SKM-1 treated with dmso at 0.1 percent for 144 hours (cell line): ENCODE results near the gene GEMIN5.
"Not testable (repeated sequence)": the region's sequence is repeated elsewhere in the genome, so short reads cannot be mapped to it uniquely, and the experiment has no call there.

Experiments
- DNase-seq: peaks from one replicate; lab custom pipeline; 2025; ENCODE audit not compliant: unreplicated experiment; lab: John Stamatoyannopoulos, UW

GEMIN5 gene, protein sequence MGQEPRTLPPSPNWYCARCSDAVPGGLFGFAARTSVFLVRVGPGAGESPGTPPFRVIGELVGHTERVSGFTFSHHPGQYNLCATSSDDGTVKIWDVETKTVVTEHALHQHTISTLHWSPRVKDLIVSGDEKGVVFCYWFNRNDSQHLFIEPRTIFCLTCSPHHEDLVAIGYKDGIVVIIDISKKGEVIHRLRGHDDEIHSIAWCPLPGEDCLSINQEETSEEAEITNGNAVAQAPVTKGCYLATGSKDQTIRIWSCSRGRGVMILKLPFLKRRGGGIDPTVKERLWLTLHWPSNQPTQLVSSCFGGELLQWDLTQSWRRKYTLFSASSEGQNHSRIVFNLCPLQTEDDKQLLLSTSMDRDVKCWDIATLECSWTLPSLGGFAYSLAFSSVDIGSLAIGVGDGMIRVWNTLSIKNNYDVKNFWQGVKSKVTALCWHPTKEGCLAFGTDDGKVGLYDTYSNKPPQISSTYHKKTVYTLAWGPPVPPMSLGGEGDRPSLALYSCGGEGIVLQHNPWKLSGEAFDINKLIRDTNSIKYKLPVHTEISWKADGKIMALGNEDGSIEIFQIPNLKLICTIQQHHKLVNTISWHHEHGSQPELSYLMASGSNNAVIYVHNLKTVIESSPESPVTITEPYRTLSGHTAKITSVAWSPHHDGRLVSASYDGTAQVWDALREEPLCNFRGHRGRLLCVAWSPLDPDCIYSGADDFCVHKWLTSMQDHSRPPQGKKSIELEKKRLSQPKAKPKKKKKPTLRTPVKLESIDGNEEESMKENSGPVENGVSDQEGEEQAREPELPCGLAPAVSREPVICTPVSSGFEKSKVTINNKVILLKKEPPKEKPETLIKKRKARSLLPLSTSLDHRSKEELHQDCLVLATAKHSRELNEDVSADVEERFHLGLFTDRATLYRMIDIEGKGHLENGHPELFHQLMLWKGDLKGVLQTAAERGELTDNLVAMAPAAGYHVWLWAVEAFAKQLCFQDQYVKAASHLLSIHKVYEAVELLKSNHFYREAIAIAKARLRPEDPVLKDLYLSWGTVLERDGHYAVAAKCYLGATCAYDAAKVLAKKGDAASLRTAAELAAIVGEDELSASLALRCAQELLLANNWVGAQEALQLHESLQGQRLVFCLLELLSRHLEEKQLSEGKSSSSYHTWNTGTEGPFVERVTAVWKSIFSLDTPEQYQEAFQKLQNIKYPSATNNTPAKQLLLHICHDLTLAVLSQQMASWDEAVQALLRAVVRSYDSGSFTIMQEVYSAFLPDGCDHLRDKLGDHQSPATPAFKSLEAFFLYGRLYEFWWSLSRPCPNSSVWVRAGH (N-terminal part only)

DNA sequence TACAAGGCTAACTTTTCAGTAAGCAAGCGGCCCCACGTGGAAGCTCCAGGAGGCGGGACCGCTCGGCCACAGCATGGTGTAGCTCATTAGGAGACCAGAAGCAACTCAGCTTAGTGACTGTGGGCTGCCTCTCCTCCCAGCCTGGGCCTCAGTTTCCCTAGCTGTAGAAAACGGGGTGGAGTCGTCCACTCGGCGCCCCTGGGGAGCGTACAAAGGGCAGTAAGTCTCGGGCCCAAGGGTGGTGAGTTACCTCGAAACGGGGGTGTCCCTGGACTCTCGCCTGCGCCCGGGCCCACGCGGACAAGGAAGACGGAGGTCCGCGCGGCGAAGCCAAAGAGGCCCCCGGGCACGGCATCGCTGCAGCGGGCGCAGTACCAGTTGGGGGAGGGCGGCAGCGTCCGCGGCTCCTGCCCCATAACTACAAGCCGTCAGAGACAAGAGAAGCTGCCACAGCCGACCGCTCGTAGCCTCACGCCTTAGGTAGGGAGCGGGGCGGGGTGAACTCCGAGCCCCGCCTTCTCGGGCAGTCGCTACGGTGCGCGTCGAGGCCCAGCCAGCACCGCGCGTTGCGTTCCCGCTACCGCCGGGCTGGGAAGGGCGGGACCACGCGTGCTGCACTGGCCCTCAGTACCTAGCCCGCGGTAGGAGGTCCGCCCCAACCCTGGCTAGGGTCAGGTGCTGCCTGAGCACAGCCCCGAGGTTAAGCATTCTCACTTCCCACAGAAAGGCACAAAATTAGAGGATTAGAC is at the start of gene GEMIN5:
Gene GEMIN5 (minus strand): TSS at position 494 of the 749 bp plus-strand sequence. CDS start 78 bp downstream, at position 416.
- DNase-seq: peak; percentile 76

DNA sequence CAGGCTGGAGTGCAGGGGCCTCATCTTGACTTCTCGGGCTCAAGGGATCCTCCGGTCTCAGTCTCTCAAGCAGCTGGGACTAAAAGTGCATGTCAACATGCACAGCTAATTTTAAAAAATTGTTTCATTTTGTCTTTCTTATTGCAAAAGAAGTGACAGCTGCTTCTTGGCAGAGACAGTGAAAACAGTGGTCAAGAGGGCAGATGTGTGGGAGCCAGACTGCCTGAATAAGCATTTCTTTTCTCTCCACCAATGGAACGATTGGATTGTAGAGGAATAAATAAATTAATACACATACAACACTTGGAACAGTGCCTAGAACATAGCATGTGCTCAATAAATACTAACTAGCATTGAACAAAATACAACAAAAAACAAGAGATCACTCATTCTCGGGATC is 48.1 kb upstream of the GEMIN5 start:
- no peak for DNase-seq

DNA sequence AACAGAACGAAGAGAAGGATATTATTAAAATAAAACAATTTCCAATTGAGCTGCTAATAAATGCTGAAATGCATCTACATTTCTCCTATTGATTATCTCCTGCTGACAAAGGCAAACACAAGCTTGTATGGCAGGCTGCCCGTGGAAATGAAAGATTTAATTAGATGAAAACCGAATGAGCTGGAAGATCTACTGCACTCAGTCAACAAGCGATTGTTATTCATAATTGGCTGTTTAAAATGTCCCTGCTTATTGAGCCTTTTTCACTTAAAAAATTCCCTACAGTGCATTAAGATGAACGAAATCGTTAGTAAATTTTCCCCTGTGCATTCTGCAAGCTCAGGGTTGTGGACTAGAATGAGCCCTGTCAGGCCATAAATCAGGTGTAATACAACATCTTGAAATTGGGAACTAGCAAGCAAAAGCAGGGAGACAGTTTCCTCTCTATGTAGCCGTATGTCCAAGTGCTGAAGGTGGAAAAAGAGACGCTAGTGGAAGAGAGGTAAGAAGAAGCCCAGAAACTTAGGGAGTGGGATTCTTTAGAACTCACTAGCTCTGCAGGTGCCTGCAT is 47.0 kb upstream of the GEMIN5 start:
- no peak for DNase-seq

DNA sequence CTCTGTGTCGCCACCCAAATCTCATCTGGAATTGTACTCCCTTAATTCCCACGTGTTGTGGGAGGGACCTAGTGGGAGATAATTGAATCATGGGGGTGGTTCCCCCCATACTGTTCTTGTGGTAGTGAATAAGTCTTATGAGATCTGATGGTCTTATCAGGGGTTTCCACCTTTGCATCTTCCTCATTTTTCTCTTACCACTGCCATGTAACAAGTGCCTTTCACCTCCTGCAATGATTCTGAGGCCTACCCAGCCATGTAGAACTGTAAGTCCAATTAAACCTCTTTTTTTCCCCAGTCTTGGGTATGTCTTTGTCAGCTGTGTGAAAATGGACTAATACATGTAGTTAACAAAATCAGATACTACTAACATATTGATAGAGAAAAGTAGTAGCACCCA is 40.3 kb upstream of the GEMIN5 start:
- DNase-seq: not testable (repeated sequence)

DNA sequence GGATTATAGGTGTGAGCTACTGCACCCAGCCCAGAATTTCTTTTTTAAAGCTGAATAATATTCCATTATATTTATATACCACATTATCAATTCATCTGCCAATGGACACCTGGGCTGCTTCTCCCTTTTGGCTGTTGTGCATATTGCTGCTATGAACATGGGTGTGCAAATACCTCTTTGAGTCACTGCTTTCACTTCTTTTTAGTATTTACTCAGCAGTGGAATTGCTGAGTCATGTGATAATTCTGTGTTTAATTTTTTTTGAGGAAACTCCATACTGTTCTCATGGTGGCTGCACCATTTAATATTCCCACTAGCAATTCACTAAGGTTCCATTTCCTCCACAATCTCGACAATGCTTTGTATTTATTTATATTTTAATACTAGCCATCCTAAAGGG is 39.4 kb upstream of the GEMIN5 start:
- DNase-seq: no peak

DNA sequence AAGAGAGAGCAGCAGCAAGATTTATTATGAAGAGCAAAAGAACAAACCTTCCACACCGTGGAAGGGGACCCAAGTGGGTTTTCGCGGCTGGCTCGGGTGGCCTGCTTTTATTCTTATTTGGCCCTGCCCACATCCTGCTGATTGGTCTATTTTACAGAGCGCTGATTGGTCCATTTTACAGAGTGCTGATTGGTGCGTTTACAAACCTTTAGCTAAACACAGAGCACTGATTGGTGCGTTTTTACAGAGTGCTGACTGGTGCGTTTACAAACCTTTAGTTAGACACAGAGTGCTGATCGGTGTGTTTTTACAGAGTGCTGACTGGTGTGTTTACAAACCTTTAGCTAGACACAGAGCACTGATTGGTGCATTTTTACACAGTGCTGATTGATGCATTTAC is 38.1 kb upstream of the GEMIN5 start:
- DNase-seq: not testable (repeated sequence)

DNA sequence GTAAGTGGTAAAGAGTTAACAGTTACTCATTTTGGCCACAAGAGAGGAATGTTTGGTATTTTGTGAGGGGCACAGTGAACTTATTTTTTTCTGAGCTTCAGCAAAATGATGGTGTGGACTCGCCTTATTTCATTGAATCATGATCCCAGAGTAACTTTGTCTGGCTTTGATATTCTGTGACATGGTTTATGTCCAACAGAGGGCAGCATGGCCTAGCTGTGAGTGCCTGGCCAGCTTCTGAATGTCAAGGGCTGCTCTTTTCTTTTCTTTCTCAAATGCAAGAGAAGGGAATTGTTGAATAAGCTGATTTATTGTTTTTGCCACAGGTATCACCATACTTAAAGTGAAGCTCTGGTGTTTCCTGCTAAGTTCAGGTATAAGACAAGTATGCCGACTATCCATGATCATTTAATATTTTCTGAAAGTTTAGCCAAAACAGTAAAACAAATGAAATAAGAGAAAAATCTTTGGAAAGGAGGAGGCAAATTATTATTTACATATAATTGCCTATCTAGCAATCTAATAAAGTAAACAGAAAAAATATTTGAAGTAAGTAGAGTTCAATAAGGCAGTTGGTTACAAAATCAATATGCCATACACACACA is 34.6 kb upstream of the GEMIN5 start:
- peak; percentile 13 for DNase-seq

DNA sequence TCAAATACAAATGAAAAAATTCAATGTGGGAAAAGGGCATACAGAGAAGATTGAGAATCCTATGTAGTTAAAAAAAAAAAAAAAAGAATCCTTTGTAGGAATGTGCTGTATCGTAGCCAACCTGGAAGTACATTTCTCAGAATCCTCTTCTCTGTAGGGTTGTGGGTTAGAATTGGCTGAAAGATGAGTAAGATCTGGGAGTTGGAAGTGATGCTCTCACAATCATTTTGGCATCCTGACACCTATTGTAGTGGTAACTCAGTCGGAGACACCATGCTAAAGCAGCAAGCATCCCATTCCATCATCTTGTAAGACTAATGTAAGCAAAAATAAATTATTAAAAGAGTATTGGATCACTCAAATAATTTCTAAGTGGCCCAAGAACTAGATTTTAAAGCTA is 33.5 kb upstream of the GEMIN5 start:
- no peak for DNase-seq

DNA sequence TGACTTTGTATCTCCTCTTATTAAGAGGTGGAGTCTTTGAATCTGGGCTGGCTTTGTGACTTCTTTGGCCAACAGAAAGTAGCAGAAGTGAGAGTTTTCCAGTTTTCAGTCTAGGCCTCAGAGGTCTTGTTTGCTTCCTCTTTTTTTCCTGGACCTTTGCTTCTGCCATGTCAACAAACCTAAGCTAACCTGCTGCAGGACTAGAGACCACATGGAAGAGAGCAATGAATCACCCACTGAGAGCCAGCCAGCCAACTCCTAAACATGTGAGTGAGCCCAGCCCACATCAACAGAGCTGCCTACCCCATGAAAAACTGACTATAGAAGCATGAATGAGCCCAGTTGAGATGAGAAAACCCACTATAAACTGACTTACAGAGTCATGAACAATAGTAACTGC is 32.7 kb upstream of the GEMIN5 start:
- no peak for DNase-seq

DNA sequence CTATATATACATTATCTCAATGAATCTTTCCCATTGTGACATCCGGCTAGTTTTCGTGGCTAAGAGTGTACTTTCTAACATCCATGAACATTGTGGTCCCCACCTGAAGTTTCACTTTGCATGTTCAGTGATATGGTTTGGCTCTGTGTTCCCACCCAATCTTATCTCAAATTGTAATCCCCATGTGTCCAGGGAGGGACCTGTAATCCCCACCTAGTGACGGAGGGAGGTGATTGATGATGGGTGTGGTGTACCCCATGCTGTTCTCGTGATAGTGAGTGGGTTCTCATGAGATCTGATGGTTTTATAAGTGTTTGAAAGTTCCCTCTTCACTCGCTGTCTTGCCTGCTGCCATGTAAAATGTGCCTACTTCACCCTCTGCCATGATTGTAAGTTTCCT is 30.9 kb upstream of the GEMIN5 start:
- no peak for DNase-seq

DNA sequence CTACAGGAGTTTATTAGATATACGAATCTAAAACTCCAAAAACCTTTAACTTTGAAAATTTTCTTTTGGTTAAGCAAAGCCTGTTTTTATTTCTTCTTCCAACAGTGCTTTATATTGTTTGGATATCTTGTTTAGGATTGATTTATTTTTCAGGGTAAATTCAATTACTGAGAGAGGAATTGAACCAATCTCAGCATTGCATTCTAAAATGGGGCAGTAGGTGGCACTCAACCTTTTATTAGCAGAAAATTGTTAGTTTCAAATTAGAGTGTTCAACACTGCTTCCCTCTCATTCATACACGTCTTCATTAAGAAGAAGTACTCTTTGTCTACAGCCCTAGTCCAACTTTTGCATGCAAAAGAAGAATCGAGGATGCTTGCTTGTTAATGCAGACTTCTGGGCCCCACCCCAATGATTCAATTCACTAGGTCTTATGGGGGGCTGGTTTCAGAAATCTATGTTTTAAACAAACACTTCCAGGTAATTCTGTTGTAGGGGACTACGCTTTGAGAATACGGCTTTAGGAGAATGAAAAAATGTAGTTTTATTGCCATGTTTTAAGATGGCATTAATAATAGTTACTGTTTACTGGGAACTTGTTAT is 29.5 kb upstream of the GEMIN5 start:
- no peak for DNase-seq

DNA sequence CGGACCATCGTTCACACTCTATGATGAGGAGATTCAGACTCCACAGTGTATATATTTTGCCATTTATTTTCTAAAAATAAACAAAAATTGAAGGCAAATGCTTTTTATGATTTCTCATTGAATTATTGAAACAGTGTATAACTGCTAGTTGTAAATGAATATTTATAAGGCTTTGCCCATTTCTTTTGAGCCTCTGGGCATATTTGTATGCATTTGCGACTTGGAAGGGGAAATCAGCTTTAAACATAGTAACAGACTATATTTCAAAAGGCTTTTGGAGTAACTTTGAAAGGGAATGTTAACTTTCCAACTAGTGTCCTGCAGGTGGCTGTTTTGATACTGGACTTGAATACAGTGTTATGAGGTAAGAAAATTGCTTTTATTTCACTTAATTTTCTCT is 28.9 kb upstream of the GEMIN5 start:
- DNase-seq: no peak

DNA sequence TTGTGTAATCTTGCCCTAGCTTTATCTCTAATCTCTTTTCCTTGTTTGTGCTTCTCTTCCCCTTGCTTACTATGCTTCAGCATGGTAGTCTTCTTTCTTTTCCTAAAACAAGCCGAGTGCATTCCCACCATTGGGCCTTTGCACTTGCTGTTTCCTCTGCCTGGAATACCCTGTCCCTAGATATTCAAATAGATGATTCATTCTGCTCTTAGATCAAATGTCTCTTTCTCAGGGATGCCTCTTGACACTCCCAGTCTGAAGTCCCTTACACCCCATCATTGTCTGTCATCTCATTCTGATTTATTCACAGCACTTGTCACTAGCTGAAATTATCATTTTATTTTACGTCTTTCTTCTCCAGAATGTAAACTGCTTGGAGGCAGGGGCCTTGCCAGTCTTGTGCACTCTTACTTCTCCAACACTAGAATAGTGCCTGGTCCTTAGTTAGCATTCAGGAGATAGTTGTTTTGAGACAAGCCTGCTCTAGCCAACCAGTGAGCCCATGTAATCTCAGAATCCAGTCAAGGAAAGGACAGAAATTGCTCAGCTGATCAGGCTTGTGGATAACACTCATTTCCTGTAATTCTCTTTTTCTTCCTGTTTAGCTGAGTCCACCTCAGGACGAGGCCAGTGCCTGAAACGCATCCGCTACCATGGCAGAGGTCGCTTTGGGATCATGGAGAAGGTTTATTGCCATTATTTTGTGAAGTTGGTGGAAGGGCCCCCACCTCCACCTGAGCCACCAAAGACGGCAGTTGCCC is 28.2 kb upstream of the GEMIN5 start:
- DNase-seq: no peak

DNA sequence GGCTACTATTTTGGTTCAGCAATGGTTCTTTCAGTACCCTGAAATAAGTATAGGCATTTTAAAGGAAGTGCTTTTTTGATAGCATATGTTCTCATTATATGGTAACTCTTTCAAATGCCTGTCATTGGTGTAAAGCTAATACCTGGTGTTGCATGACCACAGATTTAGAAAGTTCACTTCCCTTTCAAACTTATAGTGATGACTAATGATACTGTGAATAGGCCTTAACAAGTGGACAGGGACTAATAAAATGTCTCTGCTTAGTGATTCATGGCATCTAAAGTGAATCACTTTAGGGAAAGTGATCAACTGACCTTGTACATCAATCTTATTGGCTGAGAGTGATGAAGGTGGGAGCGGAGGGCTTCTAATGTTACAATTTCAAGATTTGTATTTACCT is 24.5 kb upstream of the GEMIN5 start:
- DNase-seq: no peak

DNA sequence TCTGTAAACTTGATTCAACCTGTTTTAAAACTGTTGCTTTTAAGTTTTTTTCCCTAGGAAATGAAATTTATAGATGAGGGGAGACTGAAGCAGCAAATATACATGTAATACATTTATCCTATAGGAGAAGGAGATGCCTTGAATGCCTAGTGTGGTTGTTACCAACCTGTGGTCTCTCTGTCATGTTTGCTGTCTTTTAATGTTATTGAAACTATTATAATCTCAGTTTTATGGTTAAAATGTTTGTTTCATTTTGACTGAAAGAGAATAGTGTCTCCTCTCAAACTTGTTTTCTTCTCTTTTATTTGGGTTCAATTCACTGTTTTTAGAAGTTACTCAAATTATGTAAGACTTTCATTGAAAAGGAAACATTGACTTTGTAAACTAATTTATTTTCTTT is 18.7 kb upstream of the GEMIN5 start:
- DNase-seq: no peak

DNA sequence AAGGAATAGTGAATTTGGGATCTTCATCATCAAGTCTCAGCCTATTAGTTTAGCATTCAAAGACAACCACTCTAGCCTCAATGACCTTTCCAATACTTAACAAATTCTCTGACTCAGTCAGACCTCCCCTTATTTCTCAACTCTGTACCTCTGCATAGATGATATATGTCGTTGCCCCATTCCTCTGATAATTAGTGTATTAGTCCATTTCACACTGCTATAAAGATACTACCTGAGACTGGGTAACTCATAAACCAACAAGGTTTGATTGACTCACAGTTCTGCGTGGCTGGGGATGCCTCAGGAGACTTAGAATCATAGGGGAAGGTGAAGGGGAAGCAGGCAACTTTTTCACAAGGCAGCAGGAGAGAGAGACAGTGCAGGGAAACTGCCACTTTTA is 11.8 kb upstream of the GEMIN5 start:
- DNase-seq: no peak

DNA sequence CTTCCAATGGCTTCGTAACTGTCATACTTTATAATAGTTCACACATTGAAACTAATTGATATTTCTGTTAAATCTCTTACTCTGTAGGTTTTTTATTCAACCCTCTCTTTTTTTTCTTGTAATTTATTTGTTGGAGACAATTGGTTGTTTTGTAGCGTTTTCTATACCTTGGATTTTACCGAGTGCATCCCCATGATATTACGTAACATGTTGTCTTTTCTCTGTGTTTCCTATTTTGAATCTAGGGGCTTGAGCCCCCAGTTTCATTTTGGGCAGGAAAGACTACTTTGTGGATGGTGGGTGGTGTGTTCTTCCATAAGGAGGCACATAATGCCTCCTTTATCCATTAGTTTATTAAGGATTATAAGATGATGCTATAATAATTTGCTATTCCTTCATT is 10.3 kb upstream of the GEMIN5 start:
- no peak for DNase-seq

DNA sequence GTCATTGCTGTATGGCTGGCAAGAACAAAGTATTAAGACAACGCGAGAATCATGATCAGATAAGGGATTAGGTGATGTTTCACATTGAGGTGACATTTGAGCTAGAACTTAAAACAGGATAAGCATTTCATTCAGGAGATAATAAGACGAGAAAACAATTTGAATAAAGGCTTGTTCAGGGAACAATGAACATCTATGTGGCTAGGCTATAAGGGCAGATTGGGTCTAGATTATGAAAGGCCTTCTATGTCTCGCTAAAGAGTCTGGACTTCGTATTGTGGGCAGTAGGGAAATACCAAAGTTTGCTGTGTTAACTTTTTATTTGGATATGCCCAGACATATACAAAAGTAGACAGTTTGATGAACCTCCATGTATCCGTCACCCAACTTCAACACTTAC is 9.8 kb upstream of the GEMIN5 start:
- DNase-seq: no peak
